Activated CD8-positive, alpha-beta T cell treated with anti-CD3 and anti-CD28 coated beads for 36 hours (primary cell): ENCODE measurements around the gene ANKRA2. TPM values are rescaled to one million over a fixed set of nuclear protein-coding genes. Genes with fewer than 3 reads are reported as not detected.
A peak's percentile ranks its signal among the peaks of the same experiment; 100 is the strongest.

ENCODE experiments used
- ATAC-seq: fragments of 200-7000 bp; cut with Tn5 transposase; one replicate; pipeline ENCODE4 v1.10.0; 2021; ENCODE audit warnings: mild to moderate bottlenecking, moderate library complexity
- CTCF ChIA-PET: fragments of 350-600 bp; sonication (Branson Sonifier 250); formaldehyde crosslinking; loops from one replicate; lab custom pipeline; 2021; ENCODE audit warnings: antibody characterized with exemption; lab: Charles Lee
- POLR2A ChIA-PET: fragments of 350-600 bp; sonication (Branson Sonifier 250); formaldehyde crosslinking; loops from one replicate; lab custom pipeline; 2021; ENCODE audit warnings: antibody characterized with exemption; lab: Charles Lee
- DNase-seq: peaks from one replicate; pipeline ENCODE4 v3.0.0-alpha.2; 2020
- H3K27ac Mint-ChIP-seq: one replicate; pipeline ENCODE4 v1.8.0; 2021; ENCODE audit warnings: mild to moderate bottlenecking, mixed read lengths
- H3K27me3 Mint-ChIP-seq: one replicate; pipeline ENCODE4 v1.8.0; 2021; ENCODE audit warnings: mixed read lengths
- H3K36me3 Mint-ChIP-seq: one replicate; pipeline ENCODE4 v1.8.0; 2021; ENCODE audit warnings: low read depth, mixed read lengths
- H3K4me1 Mint-ChIP-seq: one replicate; pipeline ENCODE4 v1.8.0; 2021; ENCODE audit warnings: low read depth, mixed read lengths
- H3K4me3 Mint-ChIP-seq: one replicate; pipeline ENCODE4 v1.8.0; 2021; ENCODE audit warnings: mild to moderate bottlenecking, moderate library complexity, mixed read lengths
- H3K9me3 Mint-ChIP-seq: one replicate; pipeline ENCODE4 v1.8.0; 2021; ENCODE audit warnings: mixed read lengths
- intact Hi-C: fragments of 100-400 bp; cut with micrococcal nuclease; formaldehyde crosslinking; loops from one replicate; pipeline ENCODE4 v1.10.0; 2022
- total RNA-seq, 2 experiments: library from RNA; stranded (reverse); gene quantifications; one replicate each; pipeline ENCODE4 v1.2.3, GENCODE V29; 2021
- TF ChIP-seq, protein P1 (sequence below): fragments of 200-600 bp; IDR thresholded peaks from one replicate; pipeline ENCODE4 v1.8.0; 2022; ENCODE audit warnings: antibody characterized with exemption, mild to moderate bottlenecking

The ANKRA2 gene
- total RNA-seq, 2 experiments from 2014 or later = 20.2 to 22.0 TPM

DNA sequence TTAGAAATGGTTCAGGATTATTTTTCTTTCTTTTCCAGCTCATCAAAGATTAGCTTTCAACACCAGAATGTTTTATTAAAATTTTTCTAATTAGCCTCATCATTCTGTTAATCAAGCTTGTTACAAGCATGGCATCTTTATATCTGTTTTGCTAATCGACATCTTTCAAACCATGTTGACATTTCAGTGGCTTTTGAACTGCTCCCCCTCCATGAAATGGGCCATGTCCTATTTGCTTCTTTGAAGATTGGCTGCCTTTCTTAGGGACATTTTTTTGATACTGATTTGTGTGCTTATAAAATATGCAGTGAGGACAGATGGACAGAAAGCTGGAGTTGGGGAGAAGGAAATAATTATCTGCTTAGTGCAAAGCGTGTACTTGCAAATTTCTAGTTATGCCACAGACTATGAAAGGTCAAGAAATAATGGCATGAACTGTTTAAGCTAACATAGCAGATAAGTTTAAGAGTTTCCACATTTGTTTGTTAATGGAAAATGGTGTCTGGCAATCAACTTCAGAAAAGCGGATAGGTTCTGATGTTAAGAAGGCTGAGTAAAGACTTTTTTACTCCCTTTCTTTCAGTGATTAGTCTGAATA is 39.7 kb downstream of the ANKRA2 start:
- H3K4me1 Mint-ChIP-seq = no peaks in the 10 kb centered on the region
- peaks cover 3% of the 10 kb centered on the region for H3K27me3 Mint-ChIP-seq
- CTCF ChIA-PET = interaction anchor here (9.3 kb wide), 1 partner anchor 12 kb away, joined by 108 read pairs; no protein-coding TSS in a partner anchor
- H3K4me3 Mint-ChIP-seq = no peak overlapping the region
- H3K27ac Mint-ChIP-seq = no peak overlapping the region
- ATAC-seq (no peak), DNase-seq (no peak)
- H3K9me3 Mint-ChIP-seq = no peaks in the 10 kb centered on the region
- POLR2A ChIA-PET = no interaction called here
- TF ChIP-seq, protein P1, sequence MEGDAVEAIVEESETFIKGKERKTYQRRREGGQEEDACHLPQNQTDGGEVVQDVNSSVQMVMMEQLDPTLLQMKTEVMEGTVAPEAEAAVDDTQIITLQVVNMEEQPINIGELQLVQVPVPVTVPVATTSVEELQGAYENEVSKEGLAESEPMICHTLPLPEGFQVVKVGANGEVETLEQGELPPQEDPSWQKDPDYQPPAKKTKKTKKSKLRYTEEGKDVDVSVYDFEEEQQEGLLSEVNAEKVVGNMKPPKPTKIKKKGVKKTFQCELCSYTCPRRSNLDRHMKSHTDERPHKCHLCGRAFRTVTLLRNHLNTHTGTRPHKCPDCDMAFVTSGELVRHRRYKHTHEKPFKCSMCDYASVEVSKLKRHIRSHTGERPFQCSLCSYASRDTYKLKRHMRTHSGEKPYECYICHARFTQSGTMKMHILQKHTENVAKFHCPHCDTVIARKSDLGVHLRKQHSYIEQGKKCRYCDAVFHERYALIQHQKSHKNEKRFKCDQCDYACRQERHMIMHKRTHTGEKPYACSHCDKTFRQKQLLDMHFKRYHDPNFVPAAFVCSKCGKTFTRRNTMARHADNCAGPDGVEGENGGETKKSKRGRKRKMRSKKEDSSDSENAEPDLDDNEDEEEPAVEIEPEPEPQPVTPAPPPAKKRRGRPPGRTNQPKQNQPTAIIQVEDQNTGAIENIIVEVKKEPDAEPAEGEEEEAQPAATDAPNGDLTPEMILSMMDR = no peak
- no peaks in the 10 kb centered on the region for H3K36me3 Mint-ChIP-seq
- intact Hi-C loops = no loop called here

DNA sequence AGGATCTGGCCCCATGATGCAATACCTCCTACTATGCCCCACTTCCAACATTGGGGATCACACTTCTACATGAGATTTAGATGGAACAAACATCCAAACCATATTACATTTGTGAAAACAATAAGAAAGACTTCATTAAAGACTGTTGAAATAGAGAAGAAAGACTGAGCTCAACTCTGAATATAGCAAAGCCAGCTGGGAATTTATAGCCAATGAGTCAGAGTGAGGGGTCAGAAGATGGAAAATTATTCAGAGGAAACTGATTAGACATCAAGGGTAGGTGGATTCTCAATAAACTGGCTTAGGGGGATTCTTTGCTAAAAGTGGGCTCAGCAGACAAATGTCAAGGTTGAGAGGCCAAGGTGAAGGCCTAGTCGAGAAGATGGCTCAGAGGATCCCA is 41.6 kb downstream of the ANKRA2 start:
- DNase-seq (no peak), ATAC-seq (no peak)
- Mint-ChIP-seq H3K4me3 (no peak overlapping the region), H3K27me3 (peaks cover 3% of the 10 kb centered on the region), H3K4me1 (peaks cover 9% of the 10 kb centered on the region), H3K36me3 (no peaks in the 10 kb centered on the region), H3K27ac (no peak overlapping the region), H3K9me3 (no peaks in the 10 kb centered on the region)
- POLR2A ChIA-PET = no interaction called here
- TF ChIP-seq, protein P1 = no peak
- CTCF ChIA-PET = interaction anchor here (1.0 to 9.3 kb wide), 2 partner anchors 13 to 26 kb away, joined by 3 to 108 read pairs; no protein-coding TSS in a partner anchor
- intact Hi-C loops = no loop called here

DNA sequence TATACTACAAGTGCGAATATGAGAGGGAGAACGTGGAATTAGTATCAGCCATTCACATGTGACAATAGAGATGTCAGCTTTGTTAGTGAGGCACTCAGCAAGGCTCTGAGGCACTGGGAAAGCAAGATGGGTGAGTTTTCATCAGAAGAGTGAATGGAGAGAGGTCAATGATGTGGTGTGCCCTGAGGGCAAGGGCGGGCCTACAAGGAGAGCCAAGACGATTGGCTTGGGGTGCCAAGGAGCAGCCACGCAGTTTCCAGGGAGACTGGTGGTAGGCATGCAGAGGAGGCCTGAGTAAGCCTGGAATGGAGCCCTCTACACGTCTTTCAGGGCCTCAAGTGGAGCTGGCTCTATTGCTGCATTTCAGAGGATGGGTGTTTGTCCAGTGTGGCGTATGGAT is 42.5 kb downstream of the ANKRA2 start:
- DNase-seq (no peak), ATAC-seq (no peak)
- TF ChIP-seq, protein P1 = no peak
- Mint-ChIP-seq H3K27me3 (no peaks in the 10 kb centered on the region), H3K36me3 (no peaks in the 10 kb centered on the region), H3K4me1 (peaks cover 9% of the 10 kb centered on the region), H3K27ac (no peak overlapping the region), H3K4me3 (no peak overlapping the region), H3K9me3 (no peaks in the 10 kb centered on the region)
- ChIA-PET POLR2A (no interaction called here), CTCF (interaction anchor here (1.2 to 9.3 kb wide), 2 partner anchors 14 to 68 kb away, joined by 3 to 108 read pairs; no protein-coding TSS in a partner anchor)
- intact Hi-C loops = no loop called here

GRCh38 chr5:73519531-73520283 is 45.7 kb downstream of the ANKRA2 start:
- intact Hi-C loops = loop anchor here (1.0 kb wide), 1 partner anchor 17 kb away; no protein-coding TSS in a partner anchor
- POLR2A ChIA-PET = no interaction called here
- H3K27ac Mint-ChIP-seq = no peak overlapping the region

More at GRCh38 chr5:73519531-73520283, 45.7 kb downstream of the ANKRA2 start:
- Mint-ChIP-seq H3K9me3 (no peaks in the 10 kb centered on the region), H3K27me3 (no peaks in the 10 kb centered on the region), H3K4me3 (peak overlapping the region; percentile 49), H3K36me3 (no peaks in the 10 kb centered on the region), H3K4me1 (peaks cover 9% of the 10 kb centered on the region)
- CTCF ChIA-PET = interaction anchor here (0.6 to 9.3 kb wide), 11 partner anchors 10 to 66 kb away, joined by 3 to 108 read pairs (median 4); partner anchors contain the start of genes ANKRA2 and UTP15
- TF ChIP-seq, protein P1 = peak; percentile 47
- peak; percentile 100 for ATAC-seq
- DNase-seq = peak; percentile 78
